GM19438 (cell line): ENCODE measurements around the gene CHD2.
"Not testable (repeated sequence)": the region's sequence is repeated elsewhere in the genome, so short reads cannot be mapped to it uniquely, and the experiment has no call there.

Experiments used
- ATAC-seq: cut with Tn5 transposase; IDR thresholded peaks from one replicate; pipeline ENCODE4 v1.9.1; 2021; ENCODE audit warnings: low read depth; ENCODE audit not compliant: unreplicated experiment

The CHD2 gene

DNA sequence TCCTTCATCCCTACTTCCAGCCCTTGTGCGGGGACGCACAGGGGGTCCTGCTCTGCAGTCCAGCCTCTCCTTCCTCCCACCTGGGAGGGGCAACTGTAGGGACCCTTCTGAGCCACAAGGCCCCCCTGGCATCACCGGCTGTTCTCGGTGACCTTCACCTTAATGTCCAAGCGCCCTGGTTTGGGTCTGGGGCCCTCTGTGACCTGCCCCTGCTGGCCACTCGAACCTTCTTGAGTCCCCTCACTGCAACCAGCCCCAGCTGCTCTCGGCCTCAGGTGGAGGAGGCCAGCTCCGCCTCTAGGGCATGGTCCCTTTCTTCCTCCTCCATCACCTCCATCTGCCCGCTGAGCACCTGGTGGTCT is 131.0 kb downstream of the CHD2 start:
- no peak for ATAC-seq

DNA sequence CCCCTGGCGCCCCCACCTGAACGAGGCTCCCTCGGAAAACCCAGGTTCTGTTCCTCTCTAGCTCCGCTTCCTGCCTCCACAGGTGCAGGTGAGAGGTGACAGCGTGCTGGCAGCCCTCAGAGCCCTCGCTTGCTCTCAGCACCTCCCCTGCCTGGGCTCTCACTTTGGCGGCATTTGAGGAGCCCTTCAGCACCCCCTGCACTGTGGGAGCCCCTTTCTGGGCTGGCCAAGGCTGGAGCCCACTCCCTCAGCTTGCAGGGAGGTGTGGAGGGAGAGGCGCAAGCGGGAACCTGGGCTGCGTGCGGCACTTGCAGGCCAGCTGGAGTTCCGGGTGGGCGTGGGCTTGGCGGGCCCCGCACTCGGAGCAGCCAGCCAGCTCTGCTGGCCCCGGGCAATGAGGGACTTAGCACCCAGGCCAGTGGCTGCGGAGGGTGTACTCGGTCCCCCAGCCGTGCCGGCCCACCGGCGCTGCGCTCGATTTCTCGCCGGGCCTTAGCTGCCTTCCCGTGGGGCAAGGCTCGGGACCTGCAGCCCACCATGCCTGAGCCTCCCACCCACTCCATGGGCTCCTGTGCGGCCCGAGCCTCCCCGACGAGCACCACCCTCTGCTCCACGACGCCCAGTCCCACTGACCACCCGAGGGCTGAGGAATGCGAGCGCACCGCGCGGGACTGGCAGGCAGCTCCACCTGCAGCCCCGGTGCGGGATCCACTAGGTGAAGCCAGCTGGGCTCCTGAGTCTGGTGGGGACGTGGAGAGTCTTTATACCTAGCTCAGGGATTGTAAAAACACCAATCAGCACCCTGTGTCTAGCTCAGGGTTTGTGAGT is 131.6 kb downstream of the CHD2 start:
- not testable (repeated sequence) for ATAC-seq

DNA sequence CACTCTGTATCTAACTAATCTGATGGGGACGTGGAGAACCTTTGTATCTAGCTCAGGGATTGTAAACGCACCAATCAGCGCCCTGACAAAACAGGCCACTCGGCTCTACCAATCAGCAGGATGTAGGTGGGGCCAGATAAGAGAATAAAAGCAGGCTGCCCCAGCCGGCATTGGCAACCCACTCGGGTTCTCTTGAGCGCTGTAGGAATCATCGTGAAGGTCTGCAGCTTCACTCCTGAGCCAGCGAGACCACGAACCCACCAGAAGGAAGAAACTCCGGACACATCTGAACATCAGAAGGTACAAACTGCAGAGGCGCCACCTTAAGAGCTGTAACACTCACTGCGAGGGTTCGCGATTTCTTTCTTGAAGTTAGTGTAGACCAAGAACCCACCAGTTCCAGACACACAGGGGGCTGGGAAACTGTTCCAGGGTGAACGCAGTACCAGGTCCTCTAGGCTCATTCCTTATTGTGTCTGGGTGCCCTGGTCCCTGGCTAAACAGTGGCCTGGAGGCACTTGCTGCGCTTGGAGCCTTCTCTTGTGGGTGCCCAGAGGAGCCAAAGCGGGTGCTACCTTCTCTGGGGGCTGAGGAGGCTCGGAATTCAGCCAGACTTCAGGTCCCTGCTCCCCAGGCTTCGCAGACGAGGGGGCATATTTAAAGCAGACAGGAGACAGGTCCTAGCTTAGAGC is 132.5 kb downstream of the CHD2 start:
- ATAC-seq = not testable (repeated sequence)

- ATAC-seq = no peak
Measured at GRCh38 chr15:93033434-93034045, 133.4 kb downstream of the CHD2 start.

DNA sequence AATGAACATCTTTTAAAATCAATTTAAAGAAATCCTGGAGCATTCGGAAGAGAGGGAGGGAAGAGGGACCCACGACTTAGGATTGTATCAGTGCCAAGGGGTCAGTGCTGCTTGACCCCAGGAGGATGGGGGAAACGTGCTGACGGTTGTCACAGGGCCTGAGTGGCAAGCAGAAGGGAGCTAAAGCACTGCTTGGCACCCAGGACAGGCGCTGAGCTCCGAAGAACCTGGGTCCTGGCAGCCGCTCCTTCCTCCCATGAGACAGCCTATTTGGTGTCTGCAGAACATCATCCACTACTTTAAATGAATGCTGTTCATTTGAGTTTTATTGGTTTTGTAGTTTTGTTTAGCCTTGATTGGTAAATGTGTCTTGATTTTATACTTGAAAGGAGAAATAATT is 134.4 kb downstream of the CHD2 start:
- ATAC-seq = no peak

DNA sequence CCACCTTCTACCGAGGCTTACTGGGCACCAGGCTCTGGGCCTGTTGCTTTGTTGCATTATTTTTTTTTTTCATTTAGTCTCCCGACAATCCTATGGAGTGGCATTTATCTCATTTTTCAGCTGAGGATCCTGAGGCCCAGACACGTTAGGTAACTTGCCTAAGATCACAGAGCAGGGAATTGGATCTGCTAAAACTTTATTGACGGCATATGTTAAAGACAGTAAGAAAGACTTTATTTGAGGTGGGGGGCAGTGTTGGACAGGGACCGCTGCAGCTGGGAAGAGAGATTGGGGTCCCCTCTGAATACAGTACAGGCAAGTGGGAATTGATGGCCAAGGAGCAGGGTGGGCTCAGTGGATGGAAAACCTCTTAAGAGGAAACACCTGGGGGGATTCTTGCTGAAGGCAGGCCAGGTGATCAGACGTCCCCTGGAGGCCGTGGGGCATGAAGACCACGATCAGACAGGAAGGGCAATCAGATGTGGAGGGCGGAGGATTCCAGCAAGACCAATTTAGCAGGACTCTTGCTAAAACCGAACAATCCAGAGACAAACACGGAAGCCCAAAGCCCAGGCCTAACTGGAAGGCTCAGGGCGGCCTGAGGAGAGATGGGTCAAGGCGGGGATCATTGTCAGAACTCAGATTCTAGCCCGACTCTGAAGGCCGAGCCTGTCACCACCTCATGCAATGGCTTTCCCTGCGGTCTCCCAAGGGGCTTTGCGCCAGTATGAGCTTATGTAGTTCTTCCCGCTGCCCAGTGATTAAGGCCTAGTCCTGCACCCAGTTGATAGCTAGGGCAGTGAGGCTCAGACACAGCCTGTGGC is 135.2 kb downstream of the CHD2 start:
- peak; percentile 20 for ATAC-seq

- peak; percentile 84 for ATAC-seq
Measured at GRCh38 chr15:93035953-93036810, 136.1 kb downstream of the CHD2 start.

DNA sequence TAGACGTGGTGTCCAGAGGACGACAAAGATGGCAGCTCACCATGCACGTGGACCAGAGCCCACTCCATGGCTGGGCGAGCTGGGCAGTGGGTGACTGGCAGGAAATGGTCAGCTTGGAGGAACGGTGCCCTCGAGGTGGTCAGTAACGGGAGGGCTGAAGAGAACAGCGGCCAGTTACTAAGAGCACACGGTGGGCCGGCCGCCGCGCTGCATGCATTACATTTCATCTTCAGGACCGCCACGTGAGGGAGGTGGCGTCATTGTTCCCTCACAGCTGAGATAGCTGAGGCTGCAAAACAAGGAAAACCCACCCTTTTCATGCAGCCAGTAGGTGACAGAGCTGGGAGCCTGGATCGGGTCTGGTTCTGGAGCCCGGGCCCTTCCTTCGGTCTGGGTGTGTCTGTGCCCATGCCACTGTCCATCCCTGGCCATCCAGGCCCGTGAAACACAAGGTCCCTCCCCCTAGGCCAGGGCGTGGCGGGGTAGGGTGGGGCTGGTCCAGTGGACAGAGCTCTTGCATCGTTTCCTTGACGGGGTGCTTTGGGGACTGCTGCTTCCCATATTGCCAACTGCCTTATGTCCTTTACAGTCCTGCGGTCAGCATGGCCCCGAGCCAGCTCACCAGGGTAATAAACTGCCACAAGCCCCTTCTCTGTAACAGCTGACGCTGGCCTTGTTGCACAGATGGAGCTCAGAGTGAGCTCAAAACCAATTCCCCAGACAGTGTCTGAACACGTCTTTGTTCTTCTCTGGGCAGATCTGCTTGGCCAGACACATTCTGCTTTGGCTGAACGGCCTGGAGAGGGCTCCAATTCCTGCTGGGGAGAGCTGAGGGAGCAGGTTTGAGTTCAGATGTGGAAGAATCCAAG is 137.1 kb downstream of the CHD2 start:
- ATAC-seq = no peak

- no peak for ATAC-seq
Measured at GRCh38 chr15:93037820-93038705, 137.9 kb downstream of the CHD2 start.

DNA sequence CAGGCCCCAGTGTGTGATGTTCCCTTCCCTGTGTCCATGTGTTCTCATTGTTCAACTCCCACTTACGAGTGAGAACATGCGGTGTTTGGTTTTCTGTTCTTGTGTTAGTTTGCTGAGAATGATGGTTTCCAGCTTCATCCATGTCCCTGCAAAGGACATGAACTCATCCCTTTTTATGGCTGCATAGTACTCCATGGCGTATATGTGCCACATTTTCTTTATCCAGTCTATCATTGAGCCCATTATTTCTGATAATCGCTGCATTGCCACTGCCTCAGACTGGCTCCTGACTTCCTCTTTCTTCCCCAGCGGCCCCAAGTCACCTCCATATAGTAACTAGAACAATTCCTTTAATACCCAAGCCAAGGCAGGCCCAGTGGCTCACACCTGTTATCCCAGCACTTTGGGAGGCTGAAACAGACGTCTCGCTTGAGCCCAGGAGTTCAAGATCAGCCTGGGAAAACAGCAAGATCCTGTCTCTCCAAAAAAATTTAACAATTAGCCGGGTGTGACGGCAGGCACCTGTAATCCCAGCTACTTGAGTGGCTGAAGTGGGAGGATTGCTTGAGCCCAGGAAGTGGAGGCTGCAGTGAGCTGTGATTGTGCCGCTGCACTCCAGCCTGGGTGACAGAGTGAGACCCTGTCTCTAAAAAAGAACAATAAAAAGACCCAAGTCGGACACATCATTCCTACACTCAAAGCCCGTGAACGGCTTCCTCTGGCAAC is 139.6 kb downstream of the CHD2 start:
- ATAC-seq = not testable (repeated sequence)

DNA sequence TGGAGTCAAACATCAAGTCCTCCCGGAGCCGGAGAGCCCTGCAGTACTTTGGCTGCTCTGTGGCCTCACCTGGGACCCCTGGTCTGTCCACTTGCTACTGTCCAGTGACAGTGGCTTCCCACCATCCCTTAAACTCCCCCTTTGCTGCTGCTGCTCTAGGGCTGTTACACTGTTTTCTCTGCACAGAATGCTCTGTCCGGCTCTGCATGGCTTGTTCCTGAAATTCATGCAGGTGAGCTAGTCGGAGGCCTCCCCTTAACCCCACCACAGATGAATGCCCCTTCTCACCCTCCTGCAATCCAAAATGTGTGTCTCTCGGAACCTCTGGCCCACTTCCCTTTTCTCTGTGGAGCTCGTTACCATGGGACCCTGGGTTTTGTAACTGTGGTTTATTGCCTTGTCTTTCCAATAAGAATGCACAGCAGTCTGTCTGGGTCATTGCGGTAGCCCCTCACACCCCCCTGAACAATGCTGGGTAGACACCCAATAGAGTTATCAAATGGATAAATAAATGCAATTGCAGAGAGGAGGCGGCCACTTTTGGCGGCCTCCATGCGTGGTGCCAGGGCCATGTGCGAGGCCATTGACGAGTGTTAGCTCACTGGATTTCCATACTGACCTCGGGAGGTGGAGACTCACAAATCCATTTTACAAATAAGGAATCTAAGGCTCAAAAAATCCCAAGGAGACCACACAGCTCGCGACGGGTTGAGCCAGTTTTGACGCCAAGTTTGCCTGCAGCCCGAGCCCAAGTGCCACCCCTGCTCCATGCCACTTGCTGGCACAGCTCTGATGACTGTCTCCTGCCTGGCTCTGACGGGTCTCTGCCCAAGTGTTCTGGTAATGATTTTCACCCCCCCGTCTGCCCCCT is 140.4 kb downstream of the CHD2 start:
- no peak for ATAC-seq

DNA sequence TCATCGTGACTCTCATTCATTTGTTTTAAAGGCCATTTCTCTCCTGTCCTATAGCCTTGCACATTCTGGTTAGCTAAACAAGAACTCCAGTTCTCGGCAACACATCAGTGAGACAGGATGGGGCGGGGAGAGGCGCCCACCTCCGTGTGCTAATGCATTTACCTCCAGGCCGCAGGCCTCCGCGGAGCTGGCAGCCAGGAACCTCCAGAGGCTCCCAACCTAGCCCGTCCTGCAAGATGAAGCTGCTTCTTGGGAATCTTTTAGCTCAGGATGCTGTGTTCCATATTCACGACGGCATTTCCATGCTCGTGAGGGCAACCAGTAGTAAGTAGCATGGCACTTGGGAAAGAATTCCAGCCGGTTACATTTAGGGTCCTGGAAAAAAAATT is 141.0 kb downstream of the CHD2 start:
- no peak for ATAC-seq

- no peak for ATAC-seq
Measured at GRCh38 chr15:93042211-93042610, 142.1 kb downstream of the CHD2 start.

GRCh38 chr15:93042691-93043378 is 142.7 kb downstream of the CHD2 start:
- no peak for ATAC-seq

DNA sequence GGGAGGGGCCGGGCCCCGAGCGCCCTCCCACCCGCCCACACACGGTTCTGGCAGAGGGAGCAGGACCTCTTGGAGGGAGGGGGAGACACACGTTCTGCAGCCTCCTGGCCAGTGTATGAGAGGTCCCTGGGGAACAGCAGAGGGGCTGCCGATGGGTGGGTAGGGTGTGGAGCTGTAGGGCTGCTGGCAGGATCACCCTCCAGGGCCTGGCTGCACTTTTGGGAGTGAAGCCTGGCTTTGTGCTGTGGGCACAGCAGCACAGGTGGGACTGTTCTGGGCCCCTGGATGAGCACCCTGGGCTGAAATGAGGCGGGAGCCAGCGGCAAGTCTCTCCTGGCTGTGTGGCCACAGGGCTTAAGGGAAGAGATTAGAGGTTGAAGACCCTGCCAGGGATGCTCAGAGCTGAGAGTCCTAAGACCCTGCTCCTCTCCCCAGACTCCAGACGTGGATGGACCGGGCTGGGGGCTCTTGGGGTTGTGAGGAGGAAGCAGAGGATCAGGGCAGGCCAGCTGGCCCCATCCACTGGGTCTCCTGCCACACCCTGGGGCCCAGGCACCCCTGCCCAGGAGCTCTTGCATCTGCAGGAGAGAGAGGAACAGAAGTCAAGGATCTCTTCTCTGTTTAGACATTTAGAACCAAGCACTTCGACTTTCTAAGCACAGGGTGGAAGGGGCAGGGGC is 143.6 kb downstream of the CHD2 start:
- ATAC-seq = no peak
